Loucy (cell line): ENCODE measurements around the gene BUB1B.

Source experiments
- EZH2phosphoT487 ChIP-seq: fragments of 200-600 bp; IDR thresholded peaks from 2 replicates; pipeline ENCODE4 v1.6.1; 2018; ENCODE audit warnings: antibody characterized with exemption, mild to moderate bottlenecking, moderate library complexity, borderline replicate concordance
- TF ChIP-seq, protein P1 (sequence below): fragments of 200-600 bp; sonication (generic); conservative IDR thresholded peaks from 2 replicates; pipeline ENCODE4 v1.5.1; 2014; ENCODE audit warnings: mild to moderate bottlenecking, antibody characterized with exemption, low read length

DNA sequence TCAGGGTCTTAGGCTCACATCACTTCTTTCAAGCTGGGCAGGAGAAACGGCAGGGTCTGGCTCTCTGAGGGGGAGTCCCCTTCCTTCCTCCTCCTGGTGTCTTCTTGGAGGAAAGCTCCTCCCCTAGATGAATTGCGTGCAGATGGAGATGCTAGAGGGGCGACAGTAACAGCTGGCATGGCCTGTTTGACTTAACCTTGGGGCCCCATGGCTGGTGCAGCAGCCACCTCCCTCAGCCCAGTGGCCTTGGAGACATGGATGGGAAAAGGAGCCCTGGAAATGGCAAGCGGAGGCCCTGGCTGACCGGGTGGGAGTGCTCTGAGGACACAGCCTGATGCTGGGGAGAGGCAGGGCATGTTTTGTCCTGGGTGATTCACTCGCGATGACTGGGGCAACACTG is 98.2 kb downstream of the BUB1B start:
- TF ChIP-seq, protein P1, sequence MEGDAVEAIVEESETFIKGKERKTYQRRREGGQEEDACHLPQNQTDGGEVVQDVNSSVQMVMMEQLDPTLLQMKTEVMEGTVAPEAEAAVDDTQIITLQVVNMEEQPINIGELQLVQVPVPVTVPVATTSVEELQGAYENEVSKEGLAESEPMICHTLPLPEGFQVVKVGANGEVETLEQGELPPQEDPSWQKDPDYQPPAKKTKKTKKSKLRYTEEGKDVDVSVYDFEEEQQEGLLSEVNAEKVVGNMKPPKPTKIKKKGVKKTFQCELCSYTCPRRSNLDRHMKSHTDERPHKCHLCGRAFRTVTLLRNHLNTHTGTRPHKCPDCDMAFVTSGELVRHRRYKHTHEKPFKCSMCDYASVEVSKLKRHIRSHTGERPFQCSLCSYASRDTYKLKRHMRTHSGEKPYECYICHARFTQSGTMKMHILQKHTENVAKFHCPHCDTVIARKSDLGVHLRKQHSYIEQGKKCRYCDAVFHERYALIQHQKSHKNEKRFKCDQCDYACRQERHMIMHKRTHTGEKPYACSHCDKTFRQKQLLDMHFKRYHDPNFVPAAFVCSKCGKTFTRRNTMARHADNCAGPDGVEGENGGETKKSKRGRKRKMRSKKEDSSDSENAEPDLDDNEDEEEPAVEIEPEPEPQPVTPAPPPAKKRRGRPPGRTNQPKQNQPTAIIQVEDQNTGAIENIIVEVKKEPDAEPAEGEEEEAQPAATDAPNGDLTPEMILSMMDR: no peak
- TF ChIP-seq EZH2phosphoT487: no peak
